Stimulated activated CD4-positive, alpha-beta T cell treated with anti-CD3 and anti-CD28 coated beads, Interleukin-12 subunit alpha, Interleukin-12 subunit beta, amount 100 ng/mL, for 48 hours (primary cell): ENCODE measurements around the gene PA2G4.
"Not testable (repeated sequence)": the region's sequence is repeated elsewhere in the genome, so short reads cannot be mapped to it uniquely, and the experiment has no call there.

Source experiments
- DNase-seq, 3 donors: peaks; one replicate each; pipeline ENCODE4 v3.0.0-alpha.2; 2020; ENCODE audit warnings: low read depth in 2 of 3, low spot score in 1 of 3

PA2G4 gene

DNA sequence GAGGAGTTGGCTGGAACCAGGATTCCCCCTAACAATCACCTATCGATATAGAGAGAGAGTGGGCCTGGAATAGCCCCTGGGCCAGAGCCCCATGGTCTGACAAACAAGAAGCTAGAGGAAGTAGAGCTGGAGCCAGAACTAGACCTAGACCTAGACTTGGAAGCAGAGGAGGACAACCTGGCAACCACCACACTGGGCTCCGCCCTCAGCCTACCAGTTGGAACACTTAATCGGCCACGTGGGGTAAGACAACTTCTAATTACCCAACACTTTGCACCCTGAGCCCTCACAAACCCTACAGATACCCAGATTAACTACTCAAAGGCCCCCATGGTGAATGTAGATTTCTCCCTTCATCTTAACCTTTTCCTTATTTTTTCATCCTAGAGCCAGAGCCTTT lies 4.6 kb upstream of the PA2G4 start:
- no peak for DNase-seq

DNA sequence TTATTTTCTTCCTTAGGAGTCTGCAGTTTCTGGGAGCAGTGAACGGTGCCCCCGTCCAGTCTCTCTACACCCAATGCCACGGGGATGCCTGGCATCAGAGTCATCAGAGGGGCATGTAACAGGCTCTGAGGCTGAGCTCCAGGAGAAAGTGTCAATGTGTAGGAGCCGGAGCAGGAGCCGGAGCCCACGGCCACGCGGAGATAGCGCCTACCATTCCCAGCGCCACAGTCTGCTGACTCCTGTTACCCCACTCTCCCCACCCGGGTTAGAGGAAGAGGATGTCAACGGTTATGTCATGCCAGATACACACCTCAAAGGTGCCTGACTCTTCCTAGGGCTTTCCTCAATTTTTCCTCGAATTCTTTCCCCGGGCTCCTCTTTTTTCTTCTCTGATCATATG lies 3.3 kb upstream of the PA2G4 start:
- DNase-seq = no peak

DNA sequence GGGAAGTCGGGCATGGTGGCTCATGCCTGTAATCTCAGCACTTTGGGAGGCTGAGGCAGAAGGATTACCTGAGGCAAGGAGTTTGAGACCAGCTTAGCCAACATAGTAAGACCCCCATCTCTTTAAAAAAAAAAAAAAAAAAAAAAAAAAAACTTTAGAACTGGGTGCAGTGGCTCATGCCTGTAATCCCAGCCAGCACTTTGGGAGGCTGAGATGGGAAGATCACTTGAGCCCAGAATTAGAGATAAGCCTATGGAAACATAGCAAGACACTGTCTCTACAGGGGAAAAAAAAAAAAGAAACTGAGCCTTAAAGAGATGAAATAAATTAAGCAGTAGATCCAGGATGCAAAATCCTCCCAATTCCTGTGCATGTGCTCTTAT lies 1.7 kb upstream of the PA2G4 start:
- DNase-seq = no peak

DNA sequence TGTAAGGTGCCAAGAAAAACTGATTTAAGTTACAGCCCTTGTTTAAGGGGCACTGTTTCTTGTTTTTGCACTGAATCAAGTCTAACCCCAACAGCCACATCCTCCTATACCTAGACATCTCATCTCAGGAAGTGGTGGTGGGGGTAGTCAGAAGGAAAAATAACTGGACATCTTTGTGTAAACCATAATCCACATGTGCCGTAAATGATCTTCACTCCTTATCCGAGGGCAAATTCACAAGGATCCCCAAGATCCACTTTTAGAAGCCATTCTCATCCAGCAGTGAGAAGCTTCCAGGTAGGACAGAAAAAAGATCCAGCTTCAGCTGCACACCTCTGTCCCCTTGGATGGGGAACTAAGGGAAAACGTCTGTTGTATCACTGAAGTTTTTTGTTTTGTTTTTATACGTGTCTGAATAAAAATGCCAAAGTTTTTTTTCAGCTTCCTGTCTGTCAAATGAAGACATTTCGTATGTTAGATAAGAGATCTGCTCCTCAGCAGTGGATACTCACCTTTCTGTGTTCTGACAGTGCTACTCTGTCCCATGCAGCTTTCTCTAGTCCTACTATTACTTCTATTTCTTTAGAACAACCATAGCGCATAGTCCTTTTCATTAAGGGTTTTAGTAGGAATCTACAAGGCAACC lies 1.2 kb upstream of the PA2G4 start:
- DNase-seq = no peak

- DNase-seq = no peak
Observed at GRCh38 chr12:56103823-56104108, 593 bp upstream of the PA2G4 start.

GRCh38 chr12:56104815-56105608 lies 653 bp downstream of the PA2G4 start:
- peak in 1 of 3 donors; percentile 18 for DNase-seq

DNA sequence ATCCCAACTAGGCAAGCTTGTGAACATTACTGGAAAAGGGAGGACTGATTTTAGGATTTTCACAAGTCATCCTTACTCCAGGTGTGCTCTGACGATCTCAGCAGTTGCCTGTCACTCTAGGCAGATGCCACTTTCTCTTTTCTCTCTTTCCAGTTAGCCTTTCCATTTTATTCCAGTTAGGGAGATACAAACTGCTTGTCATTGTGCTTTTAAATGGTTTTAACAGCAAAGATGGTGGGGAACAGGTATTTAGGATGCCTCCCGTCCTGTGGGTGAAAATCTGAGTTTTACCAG lies 1.2 kb downstream of the PA2G4 start:
- no peak for DNase-seq

DNA sequence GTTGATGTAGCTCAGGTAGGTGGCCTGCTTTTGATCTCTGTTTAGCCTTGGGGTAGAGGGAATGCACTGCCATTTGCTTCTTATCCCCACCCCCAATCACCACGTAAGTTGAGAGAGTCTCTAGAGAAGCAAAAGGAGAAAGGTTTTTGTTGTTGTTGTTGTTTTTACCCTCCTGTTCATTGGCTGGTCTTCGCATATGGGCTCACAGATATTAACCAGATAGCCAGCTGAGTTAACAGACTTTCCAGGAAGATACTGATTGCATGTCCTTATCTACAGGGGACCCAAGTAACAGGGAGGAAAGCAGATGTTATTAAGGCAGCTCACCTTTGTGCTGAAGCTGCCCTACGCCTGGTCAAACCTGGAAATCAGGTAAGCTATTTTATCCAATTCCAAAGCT lies 2.9 kb downstream of the PA2G4 start:
- DNase-seq = no peak

GRCh38 chr12:56110571-56110970 lies 6.2 kb downstream of the PA2G4 start:
- no peak for DNase-seq

GRCh38 chr12:56114084-56114483 lies 9.7 kb downstream of the PA2G4 start:
- DNase-seq = no peak

- DNase-seq = no peak
Observed at GRCh38 chr12:56115329-56115728, 11.0 kb downstream of the PA2G4 start.

- DNase-seq = peak; percentile 88 to 95 (median 88)
Observed at GRCh38 chr12:56116267-56117081, 12.1 kb downstream of the PA2G4 start, which contains the start of gene RPL41. TSS of gene RPL41 (plus strand) at chr12:56116633.

- not testable (repeated sequence) for DNase-seq
Observed at GRCh38 chr12:56117082-56117706, 12.8 kb downstream of the PA2G4 start.

DNA sequence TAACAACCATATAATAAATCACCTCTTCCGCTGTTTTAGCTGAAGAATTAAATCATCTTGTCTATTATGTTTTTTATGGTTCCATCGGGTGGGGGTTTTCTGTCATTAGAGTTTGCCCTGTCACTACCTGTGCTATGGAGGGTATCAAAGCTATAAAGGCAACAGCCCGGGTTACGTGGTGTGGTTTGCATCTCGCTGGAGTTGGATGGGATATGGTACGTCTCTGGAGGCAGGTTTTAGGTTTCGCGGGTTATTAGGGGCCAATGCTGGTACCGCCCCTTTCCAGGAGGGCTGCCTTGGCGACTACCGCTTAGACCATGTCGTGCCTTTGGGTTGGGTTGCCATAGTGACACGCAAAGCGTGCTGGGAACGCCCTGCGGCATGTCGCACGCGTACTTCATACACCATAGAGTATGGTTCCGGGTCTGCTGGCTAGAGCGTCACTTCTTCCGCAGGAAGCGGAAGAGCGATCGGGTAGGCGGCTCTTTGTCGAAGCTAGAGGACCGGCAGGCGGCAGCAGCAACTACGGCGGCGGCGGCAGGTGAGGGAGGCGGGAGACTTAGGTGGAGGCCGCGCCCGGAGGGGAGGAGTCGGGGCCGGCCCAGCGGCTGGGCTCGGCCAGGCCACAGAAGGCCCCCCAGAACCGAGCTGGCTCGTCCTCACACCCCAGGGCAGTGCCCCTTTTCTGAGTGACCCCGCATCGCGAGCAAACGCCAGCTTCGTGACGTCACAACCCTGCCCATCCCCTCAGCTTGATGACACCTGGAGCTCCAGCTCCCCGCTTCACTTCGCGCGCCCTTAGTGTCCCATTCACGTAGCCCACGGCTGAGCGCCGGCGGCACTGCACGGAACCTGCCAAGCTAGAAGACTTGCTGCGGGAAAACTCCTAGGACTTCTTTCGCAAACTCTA lies 13.7 kb downstream of the PA2G4 start, which contains the start of gene ZC3H10:
TSS of gene ZC3H10 (plus strand) at position 489 of the 910 bp plus-strand sequence. CDS start 2,297 bp downstream, outside the sequence.
- peak; percentile 97 to 99 (median 98) for DNase-seq

DNA sequence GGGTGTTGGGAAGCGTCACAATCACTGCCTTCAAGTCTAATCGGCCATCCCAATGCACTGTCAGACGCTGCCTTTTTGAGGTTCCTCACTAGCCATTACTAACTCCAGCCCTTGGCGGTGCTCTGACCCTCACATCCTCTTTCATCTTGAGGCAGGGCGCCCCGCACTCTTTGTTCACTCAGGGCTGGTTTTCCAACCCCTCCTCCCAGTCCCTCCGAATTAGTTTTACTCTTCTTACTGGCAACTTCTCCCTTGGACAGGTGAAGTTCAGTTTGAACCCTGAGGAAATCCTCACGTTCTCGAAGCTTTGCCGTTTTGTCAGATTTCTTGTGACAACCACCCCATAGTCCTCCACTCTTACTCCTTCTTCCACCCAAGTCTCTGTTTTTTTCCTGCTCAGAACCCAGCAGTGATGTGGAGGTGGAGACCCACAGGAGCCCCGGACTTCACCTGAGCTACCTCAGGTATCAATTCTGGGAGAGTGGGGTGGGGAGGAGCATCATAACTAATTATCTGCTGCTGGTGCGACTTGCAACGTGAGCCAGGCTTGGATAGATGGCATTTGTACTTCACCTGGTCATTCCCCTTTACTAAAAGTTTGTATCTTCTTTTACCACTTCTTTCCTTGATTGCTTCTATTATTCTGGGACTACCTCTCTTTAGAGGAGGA lies 14.5 kb downstream of the PA2G4 start:
- DNase-seq = no peak

- peak in 2 of 3 donors; percentile 42 to 62 for DNase-seq
Observed at GRCh38 chr12:56119361-56119796, 15.0 kb downstream of the PA2G4 start.

- DNase-seq = no peak
Observed at GRCh38 chr12:56120158-56120846, 15.9 kb downstream of the PA2G4 start.

GRCh38 chr12:56121204-56121870 lies 17.0 kb downstream of the PA2G4 start:
- DNase-seq = no peak

DNA sequence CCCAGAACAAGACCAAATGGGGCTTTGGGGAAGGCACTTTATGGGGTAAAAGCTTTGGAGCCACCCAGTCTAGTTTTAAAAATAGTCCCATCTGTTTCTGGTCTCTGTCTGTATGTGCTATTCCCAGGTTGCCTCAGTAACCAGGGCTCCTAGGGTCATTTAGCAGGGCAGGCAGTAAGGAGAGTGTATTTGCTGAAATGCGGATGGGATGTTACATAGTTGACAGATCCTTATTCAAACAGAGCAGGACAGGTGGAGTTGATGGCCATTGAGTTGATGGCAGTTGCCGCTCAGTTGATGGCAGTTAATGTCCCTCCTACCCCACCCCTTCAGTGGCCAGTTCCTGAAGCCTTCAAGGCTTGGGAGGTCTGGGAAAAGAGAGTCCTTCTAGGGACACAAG lies 18.3 kb downstream of the PA2G4 start:
- DNase-seq = no peak
